GM10248 (cell line): ENCODE data around the gene SGMS1.

ENCODE experiments used
- CTCF ChIA-PET: fragments of 300-600 bp; sonication (Branson Sonifier 250); formaldehyde crosslinking; extraction: SDS; loops from one replicate; lab custom pipeline; 2021; ENCODE audit warnings: antibody characterized with exemption; lab: Yijun Ruan, JAX
- POLR2A ChIA-PET: fragments of 350-650 bp; sonication (Branson Sonifier 250); formaldehyde crosslinking; extraction: SDS; loops from one replicate; lab custom pipeline; 2020; ENCODE audit warnings: antibody characterized with exemption; lab: Yijun Ruan, JAX
- DNase-seq: peaks from one replicate; pipeline ENCODE4 v3.0.0; 2012; ENCODE audit errors: extremely low spot score
- CTCF ChIP-seq: IDR thresholded peaks from 2 replicates; pipeline ENCODE4 v1.5.1; 2012; ENCODE audit warnings: mild to moderate bottlenecking, low read depth; ENCODE audit errors: extremely low read depth, missing control alignments, control extremely low read depth

SGMS1 gene

GRCh38 chr10:50341987-50342386 lies 281.8 kb downstream of the SGMS1 start:
- POLR2A ChIA-PET, result no interaction called here
- CTCF ChIA-PET, result interaction anchor here (0.8 to 1.5 kb wide), 2 partner anchors 11 to 16 kb away, joined by 3 to 5 read pairs; no protein-coding TSS in a partner anchor
- no peak for TF ChIP-seq CTCF
- DNase-seq, result no peak

DNA sequence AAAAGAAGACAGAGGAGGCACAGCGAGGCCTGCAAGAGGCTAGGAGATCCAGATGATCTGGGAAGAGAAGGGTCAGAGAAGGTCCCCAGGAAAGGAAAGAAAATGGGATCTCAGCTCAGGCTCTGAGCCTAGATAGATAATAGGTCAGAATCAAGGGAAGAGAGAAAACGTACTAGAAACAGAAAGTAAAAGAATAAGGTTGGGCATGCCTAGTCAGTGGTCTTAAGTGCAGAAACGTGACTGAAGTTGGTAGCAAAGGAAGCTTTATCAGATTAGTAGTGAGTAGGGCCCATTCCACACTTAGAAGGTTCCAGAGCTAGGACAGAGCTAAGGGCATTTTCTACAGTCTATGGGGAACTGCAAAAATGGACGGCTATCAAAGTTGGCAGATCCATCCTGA lies 287.6 kb downstream of the SGMS1 start:
- DNase-seq, result no peak
- CTCF ChIA-PET, result interaction anchor here (1.0 kb wide), 1 partner anchor 743 kb away, joined by 3 read pairs; no protein-coding TSS in a partner anchor
- TF ChIP-seq CTCF, result no peak
- POLR2A ChIA-PET, result no interaction called here

DNA sequence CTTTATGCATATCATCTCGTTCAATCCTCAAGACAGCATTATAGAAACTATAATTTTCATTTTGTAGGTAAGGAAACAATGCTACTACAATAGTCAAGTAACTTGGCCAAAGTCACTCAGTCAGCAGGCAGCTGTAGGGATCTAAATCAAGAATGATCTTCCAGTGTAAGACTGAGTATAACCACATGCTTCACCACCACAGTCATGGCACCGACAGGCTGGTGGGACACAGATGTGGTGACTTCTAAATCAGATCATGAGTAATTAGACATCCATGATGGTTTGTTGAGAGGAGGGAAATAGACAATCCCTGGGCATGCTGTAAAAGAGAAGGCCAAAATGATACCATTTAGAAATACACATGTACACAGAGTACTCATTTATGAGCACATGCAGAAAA lies 288.4 kb downstream of the SGMS1 start:
- CTCF ChIA-PET, result no interaction called here
- TF ChIP-seq CTCF, result no peak
- no peak for DNase-seq
- POLR2A ChIA-PET, result no interaction called here

DNA sequence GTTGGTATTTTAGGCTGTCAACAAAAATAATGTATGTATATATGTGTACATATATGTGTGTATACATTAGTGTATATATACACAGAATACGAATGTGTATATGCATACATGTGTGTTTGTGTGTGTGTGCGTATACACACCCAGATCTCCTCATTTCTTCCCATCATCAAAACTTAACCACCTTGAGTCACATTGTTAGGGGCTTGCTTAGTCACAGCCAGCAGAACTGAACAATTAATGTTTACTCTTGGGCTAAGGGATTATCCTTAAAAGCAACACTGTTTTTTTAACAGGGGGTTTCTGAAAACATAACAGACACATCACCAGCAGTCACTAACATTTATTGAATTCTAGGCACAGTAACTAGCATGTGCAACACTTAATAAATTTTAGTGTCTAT lies 289.5 kb downstream of the SGMS1 start:
- CTCF ChIA-PET, result no interaction called here
- TF ChIP-seq CTCF, result no peak
- no peak for DNase-seq
- POLR2A ChIA-PET, result no interaction called here

GRCh38 chr10:50333872-50334271 lies 289.9 kb downstream of the SGMS1 start:
- POLR2A ChIA-PET, result no interaction called here
- TF ChIP-seq CTCF, result no peak
- DNase-seq, result no peak
- CTCF ChIA-PET, result no interaction called here

DNA sequence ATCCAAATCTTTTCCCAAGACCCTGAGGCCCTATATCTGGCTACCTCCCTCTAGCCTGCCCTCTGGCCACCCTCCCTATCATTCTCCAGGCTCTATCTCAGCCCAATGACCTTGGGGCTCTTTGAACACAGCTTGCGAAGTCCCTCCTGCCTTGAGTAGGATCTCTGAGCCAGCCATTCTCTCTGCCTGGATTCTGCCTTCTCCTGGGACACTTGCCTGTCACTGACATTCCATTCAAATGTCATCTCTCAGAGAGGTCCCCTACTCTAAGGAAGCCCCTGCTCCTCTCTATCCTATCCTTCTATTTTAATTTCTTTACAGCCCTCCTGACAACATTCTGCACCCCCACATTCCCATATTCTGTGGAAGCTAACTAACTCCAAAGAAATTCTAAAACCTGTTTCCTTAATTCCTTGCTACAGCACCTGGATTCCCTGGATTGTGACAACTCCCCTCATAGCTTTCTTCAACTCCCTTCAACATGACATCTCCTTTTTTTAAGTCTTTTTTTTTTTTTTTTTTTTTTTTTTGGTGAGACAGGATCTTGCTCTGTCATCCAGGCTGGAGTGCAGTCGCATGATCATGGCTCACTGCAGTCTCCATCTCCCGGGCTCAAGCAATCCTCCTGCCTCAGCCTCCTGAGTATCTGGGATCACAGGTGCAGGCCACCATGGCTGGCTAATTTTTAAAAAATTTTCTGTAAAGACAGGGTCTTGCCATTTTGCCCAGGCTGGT lies 291.5 kb downstream of the SGMS1 start:
- DNase-seq, result no peak
- TF ChIP-seq CTCF, result no peak
- ChIA-PET CTCF (interaction anchor here (1.0 to 2.4 kb wide), 4 partner anchors 28 to 74 kb away, joined by 3 to 6 read pairs (median 4); no protein-coding TSS in a partner anchor), POLR2A (no interaction called here)

GRCh38 chr10:50331486-50331885 lies 292.3 kb downstream of the SGMS1 start:
- DNase-seq, result no peak
- ChIA-PET CTCF (interaction anchor here (1.0 to 2.4 kb wide), 6 partner anchors 10 to 75 kb away, joined by 3 to 7 read pairs (median 3); no protein-coding TSS in a partner anchor), POLR2A (no interaction called here)
- TF ChIP-seq CTCF, result no peak
